Keratinocyte (primary cell): ENCODE results near the gene ZDHHC12. TPM values are rescaled to one million over a fixed set of nuclear protein-coding genes. Genes with fewer than 3 reads are reported as not detected.

Experiments
- DNase-seq: peaks from one replicate; pipeline ENCODE4 v3.0.0-alpha.2; 2011; ENCODE audit warnings: low read depth, missing footprints, low spot score
- FAIRE-seq: peaks from 2 replicates; lab custom pipeline; 2011; peaks lifted over from hg19 to GRCh38; lab: Jason Lieb, UNC
- H2AFZ ChIP-seq: 2 replicates; pipeline ENCODE4 v1.6.0; 2012; ENCODE audit warnings: low read length, control low read depth, inconsistent platforms; ENCODE audit not compliant: control insufficient read depth
- H3K27ac ChIP-seq: 2 replicates; pipeline ENCODE4 v1.5.1; 2011; ENCODE audit warnings: low read length; ENCODE audit not compliant: control insufficient read depth, insufficient read depth
- H3K27me3 ChIP-seq: 3 replicates; pipeline ENCODE4 v1.6.0; 2011; ENCODE audit warnings: low read length; ENCODE audit not compliant: control insufficient read depth, insufficient read depth; ENCODE audit errors: extremely low read depth
- H3K36me3 ChIP-seq, 2 experiments: 2 replicates in 1 of 2; 3 replicates in 1 of 2; pipeline ENCODE4 v1.5.1; 2011; ENCODE audit warnings: low read length in 2 of 2, mild to moderate bottlenecking in 1 of 2; ENCODE audit not compliant: control insufficient read depth in 2 of 2, insufficient read depth in 2 of 2; ENCODE audit errors: extremely low read depth in 1 of 2
- H3K4me1 ChIP-seq: 3 replicates; pipeline ENCODE4 v1.5.1; 2011; ENCODE audit warnings: low read length; ENCODE audit not compliant: control insufficient read depth, insufficient read depth; ENCODE audit errors: extremely low read depth
- H3K4me2 ChIP-seq: 3 replicates; pipeline ENCODE4 v1.6.0; 2011; ENCODE audit warnings: low read depth, low read length; ENCODE audit not compliant: control insufficient read depth, insufficient read depth; ENCODE audit errors: extremely low read depth
- H3K4me3 ChIP-seq, 3 experiments: fragments of 200-600 bp in 1 of 3; sonication (generic) in 1 of 3; 2 replicates in 2 of 3; 3 replicates in 1 of 3; pipeline ENCODE4 v1.5.1; 2011 to 2016; ENCODE audit warnings: low read length in 3 of 3, mild to moderate bottlenecking in 3 of 3, control low read depth in 2 of 3, inconsistent platforms in 1 of 3, low read depth in 1 of 3, mixed read lengths in 1 of 3, mixed run types in 1 of 3, moderate library complexity in 1 of 3; ENCODE audit not compliant: control insufficient read depth in 2 of 3, insufficient read depth in 2 of 3; ENCODE audit errors: extremely low read depth in 1 of 3
- H3K79me2 ChIP-seq: 2 replicates; pipeline ENCODE4 v1.6.0; 2012; ENCODE audit warnings: low read length; ENCODE audit not compliant: control insufficient read depth, insufficient read depth
- H3K9ac ChIP-seq: 3 replicates; pipeline ENCODE4 v1.6.0; 2011; ENCODE audit warnings: low read length; ENCODE audit not compliant: control insufficient read depth, insufficient read depth; ENCODE audit errors: extremely low read depth
- H3K9me1 ChIP-seq: 3 replicates; pipeline ENCODE4 v1.6.0; 2011; ENCODE audit warnings: low read length; ENCODE audit not compliant: control insufficient read depth, insufficient read depth; ENCODE audit errors: extremely low read depth
- H3K9me3 ChIP-seq: 2 replicates; pipeline ENCODE4 v1.5.1; 2012; ENCODE audit warnings: low read depth, low read length; ENCODE audit not compliant: control insufficient read depth
- H4K20me1 ChIP-seq: 3 replicates; pipeline ENCODE4 v1.6.0; 2011; ENCODE audit warnings: low read length; ENCODE audit not compliant: control insufficient read depth, insufficient read depth; ENCODE audit errors: extremely low read depth
- CTCF ChIP-seq, 3 experiments: IDR thresholded peaks in 1 of 3; conservative IDR thresholded peaks in 1 of 3; optimal IDR thresholded peaks in 1 of 3; 2 replicates in 2 of 3; 3 replicates in 1 of 3; pipeline versions ENCODE3 to v1.5.1; 2011; ENCODE audit warnings: low read length in 3 of 3, mild to moderate bottlenecking in 3 of 3, moderate library complexity in 2 of 3, control low read depth in 1 of 3, inconsistent platforms in 1 of 3; ENCODE audit not compliant: insufficient read depth in 2 of 3; ENCODE audit errors: extremely low read depth in 1 of 3
- EZH2 ChIP-seq: IDR thresholded peaks from one replicate; pipeline ENCODE4 v1.6.1; 2012; ENCODE audit warnings: inconsistent platforms, mild to moderate bottlenecking, low read length, moderate library complexity
- dilution Hi-C: fragments of 300-500 bp; cut with MboI; formaldehyde crosslinking; loops from one replicate; pipeline ENCODE4 v1.7.0; 2020; ENCODE audit warnings: low sequenced_read_pairs; ENCODE audit not compliant: extremely low pct_ligation_motif_present
- polyA plus RNA-seq, 5 experiments: library from polyadenylated mRNA; depleted of rRNA in 3 of 5; stranded (reverse) in 3 of 5; stranded (forward) in 1 of 5; unstranded in 1 of 5; fragments of >200 nt; gene quantifications; 1 replicate in 1 of 5; 2 replicates in 3 of 5; 3 replicates in 1 of 5; pipeline versions ENCODE4 v1.2.1 to v1.2.3, GENCODE V29; 2011 to 2012; ENCODE audit warnings: missing spikeins in 2 of 5, low read depth in 1 of 5, low replicate concordance in 1 of 5

ZDHHC12 gene
- polyA plus RNA-seq, 1 donor (not counting 4 experiments of a cell fraction or from before 2014, with no cell fraction given): 24.1 TPM

GRCh38 chr9:128731691-128732090, 7.8 kb upstream of the ZDHHC12 start:
- Histone ChIP-seq H3K79me2 (no peaks in the 10 kb centered on the region), H3K4me2 (no peak overlapping the region), H3K27ac (no peak overlapping the region), H3K27me3 (no peaks in the 10 kb centered on the region), H3K9me1 (no peaks in the 10 kb centered on the region), H3K4me1 (no peaks in the 10 kb centered on the region), H3K4me3 (no peak overlapping the region), H3K9me3 (no peaks in the 10 kb centered on the region), H3K36me3 (peaks cover 0 to 8% of the 10 kb centered on the region in 2 experiments), H3K9ac (no peak overlapping the region), H2AFZ (no peak overlapping the region), H4K20me1 (no peaks in the 10 kb centered on the region)
- FAIRE-seq: no peak
- dilution Hi-C loops: no loop called here
- DNase-seq: no peak
- TF ChIP-seq CTCF (optimal IDR thresholded peaks at IDR 0.05 in 1 of 3, IDR thresholded peaks at IDR 0.05 in 1 of 3, conservative IDR thresholded peaks at IDR 0.05 in 1 of 3; ENCODE audit: extremely low read depth in 1 of 3, insufficient read depth in 2 of 3, low read length in 3 of 3) (no peak), EZH2 (no peak)

GRCh38 chr9:128731093-128731492, 7.2 kb upstream of the ZDHHC12 start:
- no peak for FAIRE-seq

More at GRCh38 chr9:128731093-128731492, 7.2 kb upstream of the ZDHHC12 start:
- Histone ChIP-seq H4K20me1 (no peaks in the 10 kb centered on the region), H3K36me3 (peaks cover 0 to 8% of the 10 kb centered on the region in 2 experiments), H3K9me3 (no peaks in the 10 kb centered on the region), H3K9me1 (no peaks in the 10 kb centered on the region), H3K4me3 (no peak overlapping the region), H3K79me2 (no peaks in the 10 kb centered on the region), H3K9ac (no peak overlapping the region), H3K4me1 (no peaks in the 10 kb centered on the region), H3K4me2 (no peak overlapping the region), H3K27me3 (no peaks in the 10 kb centered on the region), H3K27ac (no peak overlapping the region), H2AFZ (no peak overlapping the region)
- no peak for TF ChIP-seq EZH2
- dilution Hi-C loops: no loop called here
- no peak for DNase-seq
